ENCODE results near the gene PACRG.

Gene PACRG

GRCh38 chr6:163185744-163186143, 458.0 kb downstream of the PACRG start:
- no peak for DNase-seq

DNA sequence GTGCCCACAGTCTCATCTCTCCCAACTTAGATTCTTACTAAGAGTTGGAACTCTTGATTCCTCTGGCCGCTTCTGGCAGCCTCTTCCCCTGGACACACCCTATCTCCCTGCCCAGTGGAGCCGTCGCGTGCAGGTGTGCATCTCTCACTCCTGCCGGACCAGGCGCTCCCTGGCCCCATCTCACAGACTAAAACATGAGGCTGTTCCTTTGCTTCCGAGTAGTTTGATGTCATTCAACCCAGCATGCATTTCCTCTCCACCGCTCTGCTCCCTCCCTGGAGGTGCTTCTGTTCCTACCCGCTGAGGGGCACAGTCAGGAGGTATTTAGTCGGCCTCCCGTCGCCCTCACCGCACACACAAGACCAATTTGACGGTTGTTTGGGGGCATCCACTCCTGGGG, 458.8 kb downstream of the PACRG start:
- no peak for DNase-seq

DNA sequence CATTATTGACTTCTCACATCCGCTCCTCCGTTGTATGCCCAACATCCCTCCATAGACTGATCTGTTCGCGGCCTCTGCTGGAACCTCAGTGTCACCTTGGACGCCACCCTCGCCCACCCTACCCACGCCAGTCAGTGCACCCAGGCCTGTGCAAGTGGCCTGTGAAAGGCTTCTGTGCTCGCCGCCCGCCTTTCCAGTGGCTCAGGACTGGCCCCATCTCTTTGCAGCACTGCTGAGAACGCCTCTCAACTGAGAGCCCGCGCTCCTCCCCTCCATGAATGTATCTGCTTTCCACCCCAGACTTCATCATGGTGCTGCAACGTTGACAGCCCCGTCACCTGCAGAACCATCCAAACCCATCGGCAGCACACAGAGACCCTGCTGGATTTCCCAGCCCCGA, 459.4 kb downstream of the PACRG start:
- no peak for DNase-seq

DNA sequence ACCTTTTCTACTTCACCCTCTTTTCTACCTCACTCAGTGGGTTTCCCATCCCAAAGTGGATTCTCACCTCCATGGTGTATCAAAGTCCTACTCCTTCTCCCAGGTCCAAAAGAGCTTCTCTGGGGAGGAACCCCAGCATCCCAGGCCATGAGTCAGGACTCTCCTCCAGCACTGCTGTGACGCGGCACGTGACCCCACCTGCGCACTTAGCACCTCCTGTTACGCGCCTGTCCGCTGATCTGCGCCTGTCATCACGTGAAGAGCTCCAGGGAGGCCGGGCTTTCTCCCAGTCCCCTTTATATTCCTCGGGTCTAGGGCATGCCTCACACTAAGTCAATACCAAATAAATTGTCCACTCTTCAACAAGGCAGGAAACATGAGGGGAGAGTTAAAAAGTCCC, 459.8 kb downstream of the PACRG start:
- DNase-seq, result no peak

- no peak for DNase-seq
Measured at GRCh38 chr6:163188746-163189145, 461.0 kb downstream of the PACRG start.

DNA sequence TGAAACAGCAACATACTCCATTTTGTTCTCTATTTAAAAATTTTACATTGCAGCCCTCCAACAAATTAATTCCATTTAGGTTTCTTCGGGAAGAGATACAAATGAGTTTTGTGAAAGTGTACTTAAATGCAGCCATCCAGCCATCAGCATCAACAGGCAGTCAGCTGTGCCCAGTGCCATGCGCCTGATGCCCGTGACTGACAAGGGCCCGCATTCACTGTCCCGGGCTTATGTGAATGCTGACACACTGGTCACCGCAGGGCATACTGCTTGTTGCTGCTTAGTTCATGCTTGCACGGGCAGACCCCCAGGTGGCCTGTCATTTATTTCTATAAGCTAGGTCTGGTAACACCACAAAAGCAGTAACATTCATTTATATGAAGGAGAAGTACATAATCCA, 461.8 kb downstream of the PACRG start:
- DNase-seq, result no peak

- no peak for DNase-seq
Measured at GRCh38 chr6:163190786-163191185, 463.0 kb downstream of the PACRG start.

DNA sequence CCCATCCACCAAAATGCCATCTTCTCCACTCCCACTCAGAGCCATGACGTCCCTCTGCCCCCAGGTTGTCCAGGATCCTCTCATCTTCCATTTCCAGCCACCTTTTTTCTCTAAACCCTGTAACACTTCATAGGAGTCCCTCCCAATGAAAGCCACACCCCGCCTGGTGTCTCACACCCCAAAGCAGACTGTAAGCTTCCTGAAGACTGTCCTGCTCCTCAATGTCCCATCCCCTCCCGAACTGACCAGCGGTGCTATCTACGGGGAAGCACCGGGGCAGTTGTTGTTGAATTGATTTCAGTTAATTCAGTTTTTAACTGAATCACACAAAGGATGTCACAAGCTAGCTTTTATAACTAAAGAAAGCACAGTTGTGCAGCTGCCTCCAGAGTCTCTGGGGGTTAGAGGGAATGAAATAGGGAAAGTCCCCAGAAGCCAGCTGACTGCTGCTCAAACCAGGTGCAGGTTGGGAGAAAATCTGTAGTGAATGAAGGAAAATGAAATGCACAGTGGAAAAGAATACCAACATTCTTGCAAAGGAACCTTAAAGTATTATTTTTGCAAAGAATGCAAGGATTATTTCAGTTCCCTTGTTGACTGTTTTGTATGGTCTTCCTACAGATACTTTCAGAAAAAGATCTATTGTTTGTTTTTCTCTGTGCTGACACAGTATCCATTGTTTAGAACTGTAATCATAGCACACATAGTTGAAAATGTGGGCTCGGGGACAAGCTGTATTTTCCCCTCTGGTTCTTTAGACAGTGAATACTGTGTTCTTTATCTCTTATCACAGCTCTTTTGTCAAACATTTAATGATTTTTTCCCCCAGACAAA, 464.1 kb downstream of the PACRG start:
- DNase-seq, result no peak

DNA sequence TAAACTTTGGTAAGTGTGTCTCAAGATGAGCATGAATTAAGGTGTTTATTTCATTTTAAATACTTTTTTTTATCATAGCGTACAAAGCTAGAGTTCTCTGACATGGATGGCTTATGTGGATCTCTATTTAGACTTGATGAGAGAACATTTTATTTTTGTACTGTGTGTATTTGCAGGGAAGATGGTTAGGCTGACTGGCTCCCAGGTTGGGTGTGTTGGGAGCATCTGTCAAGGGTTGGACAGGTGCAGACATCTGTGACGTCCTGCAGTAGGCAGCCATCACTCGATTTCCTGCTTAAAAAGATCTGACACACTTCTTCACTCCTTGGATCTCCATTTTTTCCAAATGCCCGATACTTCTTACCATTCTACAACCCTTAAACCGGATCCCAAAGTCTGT, 464.8 kb downstream of the PACRG start:
- no peak for DNase-seq

- no peak for DNase-seq
Measured at GRCh38 chr6:163193326-163193725, 465.6 kb downstream of the PACRG start.

DNA sequence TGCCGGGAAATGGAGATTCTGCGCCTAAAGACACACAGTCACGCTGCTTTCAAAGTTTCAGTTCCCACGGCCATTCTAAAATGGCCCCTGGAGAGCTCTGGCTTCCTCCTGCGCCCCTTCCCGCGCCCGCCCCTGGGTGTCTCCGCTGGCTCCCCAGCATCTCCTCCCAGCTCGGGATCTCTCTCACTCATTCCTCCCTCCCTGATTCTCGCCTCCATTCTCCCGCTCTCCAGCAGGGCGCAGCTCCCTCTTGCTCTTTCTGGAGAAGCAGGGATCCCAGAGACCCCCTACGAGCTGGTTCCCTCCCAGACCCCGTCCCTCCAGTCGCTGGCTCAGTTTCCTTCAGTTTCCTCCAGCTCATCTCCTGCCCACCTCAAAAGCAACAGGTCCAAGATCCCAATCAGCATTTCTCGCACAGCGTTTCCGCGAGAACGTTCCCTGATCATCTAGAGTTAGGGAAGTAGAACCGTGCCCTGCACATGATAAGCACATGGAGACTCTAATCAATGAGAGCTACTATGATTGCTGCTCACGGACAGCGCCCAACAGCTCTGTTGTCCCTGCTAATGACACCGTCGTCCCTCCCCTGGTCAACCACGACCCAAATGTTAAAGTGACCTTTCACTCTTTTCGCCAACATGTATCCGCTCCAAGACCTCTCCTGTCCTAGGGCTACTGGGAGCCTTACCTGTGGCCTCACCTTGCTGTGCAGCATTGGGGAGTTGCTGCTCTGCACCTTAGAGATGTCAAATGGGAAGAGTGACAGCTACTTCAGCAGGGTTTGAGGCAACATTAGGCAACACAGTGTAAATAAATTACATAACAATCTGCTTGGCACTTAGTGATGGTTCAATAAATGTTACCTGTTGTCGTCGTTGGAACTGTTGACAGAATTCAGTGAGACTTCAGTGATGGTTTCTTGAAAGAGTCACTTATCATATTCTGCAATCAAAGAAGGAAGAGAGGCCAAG, 468.2 kb downstream of the PACRG start:
- no peak for DNase-seq

- no peak for DNase-seq
Measured at GRCh38 chr6:163197839-163198238, 470.1 kb downstream of the PACRG start.

DNA sequence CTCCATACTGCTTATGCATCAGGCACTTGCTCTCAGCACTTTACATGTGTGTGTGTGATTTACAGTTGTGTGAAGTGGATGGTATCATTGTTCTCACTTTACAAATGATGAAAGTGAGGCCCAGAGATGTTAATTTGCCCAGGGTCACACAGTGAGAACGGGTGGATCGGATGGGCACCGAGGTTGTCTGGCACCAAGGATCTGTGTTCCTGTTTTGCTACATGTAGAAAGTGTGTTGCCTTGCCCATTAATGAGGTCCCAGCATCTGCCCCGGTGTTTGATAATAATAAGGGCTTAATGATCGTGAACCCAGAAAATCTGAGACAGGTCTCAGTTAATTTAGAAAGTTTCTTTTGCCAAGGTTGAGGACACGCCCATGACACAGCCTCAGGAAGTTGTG, 470.6 kb downstream of the PACRG start:
- no peak for DNase-seq

DNA sequence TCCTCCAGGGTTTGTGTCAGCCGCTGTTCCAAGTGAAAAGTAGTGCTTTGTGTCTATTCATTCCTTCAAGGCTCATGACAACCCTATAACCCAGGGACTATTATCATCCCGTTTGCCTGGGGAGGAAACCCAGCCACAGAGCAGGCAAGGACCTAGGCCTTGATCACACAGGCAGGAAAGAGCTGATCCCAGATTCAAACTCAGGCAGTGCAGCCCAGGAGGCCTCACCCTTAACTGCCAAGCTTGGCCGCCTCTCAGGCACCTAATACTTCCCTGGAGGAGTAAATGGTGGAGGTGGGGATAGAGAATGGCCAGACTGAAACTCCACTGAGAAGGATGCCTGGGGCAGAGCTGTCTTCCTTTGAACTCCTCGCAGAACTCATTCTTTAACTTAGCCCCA, 471.6 kb downstream of the PACRG start:
- no peak for DNase-seq

- no peak for DNase-seq
Measured at GRCh38 chr6:163200289-163200688, 472.5 kb downstream of the PACRG start.

DNA sequence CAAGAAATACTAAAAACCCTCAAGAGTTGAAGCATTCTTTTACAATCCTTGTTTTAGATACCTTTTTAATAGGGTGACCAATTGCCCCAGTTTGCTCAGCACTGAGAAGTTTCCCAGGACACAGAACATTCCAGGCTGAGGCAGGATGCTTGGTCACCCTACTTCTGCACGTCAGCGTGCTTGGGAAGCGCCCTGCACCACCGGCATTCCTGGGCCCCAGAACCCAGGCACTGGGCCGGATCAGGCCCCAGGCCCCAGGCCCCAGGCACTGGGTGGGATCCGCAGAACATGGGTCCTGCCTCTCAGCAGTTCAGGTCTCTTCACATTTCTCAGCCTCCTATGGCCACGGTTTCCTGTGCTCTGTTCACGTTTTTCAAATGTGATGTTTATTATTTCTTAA, 472.9 kb downstream of the PACRG start:
- DNase-seq, result no peak

- DNase-seq, result no peak
Measured at GRCh38 chr6:163201855-163202254, 474.1 kb downstream of the PACRG start.

DNA sequence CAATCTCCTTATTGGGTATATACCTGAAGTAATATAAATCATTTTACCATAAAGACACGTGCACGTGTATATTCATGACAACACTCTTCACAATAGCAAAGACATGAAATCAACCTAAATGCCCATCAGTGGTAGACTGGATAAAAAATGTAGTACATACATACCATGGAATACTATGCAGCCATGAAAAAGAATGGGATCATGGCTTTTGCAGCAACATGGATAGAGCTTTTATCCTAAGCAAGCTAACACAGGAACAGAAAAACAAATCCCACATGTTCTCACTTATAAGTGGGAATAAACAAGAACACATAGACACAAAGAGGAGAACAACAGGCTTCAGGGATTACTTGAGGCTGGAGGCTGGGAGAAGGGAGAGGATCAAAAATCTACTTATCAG, 478.4 kb downstream of the PACRG start:
- DNase-seq, result no peak

- no peak for DNase-seq
Measured at GRCh38 chr6:163207431-163208383, 479.9 kb downstream of the PACRG start.

GRCh38 chr6:163209005-163209404, 481.2 kb downstream of the PACRG start:
- DNase-seq, result no peak

GRCh38 chr6:163212123-163212522, 484.3 kb downstream of the PACRG start:
- no peak for DNase-seq

DNA sequence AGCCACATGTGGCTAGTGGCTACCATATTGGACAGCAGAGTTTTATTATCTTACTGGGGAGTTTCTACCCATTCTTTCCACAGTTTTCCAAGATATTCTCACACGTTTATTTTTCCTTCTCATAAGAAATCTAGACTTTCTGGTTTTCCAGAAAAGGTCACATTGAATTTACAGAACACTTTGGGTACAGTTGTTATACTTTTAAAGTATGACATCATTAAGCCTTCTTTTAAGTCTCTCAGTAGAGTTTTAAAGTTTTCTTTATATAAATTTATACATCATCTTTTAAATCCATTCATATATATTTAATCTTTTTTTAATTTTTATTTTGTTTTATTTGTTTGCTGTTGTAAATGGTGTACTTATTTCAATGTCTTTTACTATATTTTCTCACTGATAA, 486.5 kb downstream of the PACRG start:
- DNase-seq, result no peak

DNA sequence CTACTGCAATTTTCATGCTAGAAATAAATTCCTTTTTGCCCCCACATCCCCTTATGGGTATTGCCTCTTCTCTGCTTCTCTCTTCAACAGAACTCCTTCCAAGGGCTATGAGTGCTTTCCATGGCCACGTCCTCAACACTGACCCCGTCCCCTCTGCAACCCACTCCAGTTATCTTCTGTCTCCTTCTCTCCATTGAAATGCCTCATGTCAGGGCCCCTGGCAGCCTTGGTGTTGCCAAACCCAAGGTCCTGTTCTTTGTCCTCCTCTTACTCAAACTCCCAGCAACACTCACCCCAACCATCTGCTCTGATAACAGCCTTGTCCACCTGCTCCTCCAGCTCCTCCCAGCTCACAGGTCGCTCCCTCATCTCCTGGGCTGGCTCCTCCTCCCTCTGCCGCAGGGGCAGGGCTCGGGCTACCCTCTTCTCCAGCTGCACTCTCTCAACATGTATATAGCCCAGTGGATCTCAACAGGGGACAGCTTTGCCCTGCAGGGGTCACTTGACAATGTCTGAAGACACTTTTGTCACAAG, 490.7 kb downstream of the PACRG start:
- DNase-seq, result no peak

All from hematopoietic multipotent progenitor cell treated with erythropoietin and hydrocortisone succinate and interleukin-3 and kit ligand, for 4 days (in vitro differentiated cells).